ENCODE results near the gene SLC1A2.

The SLC1A2 gene

DNA sequence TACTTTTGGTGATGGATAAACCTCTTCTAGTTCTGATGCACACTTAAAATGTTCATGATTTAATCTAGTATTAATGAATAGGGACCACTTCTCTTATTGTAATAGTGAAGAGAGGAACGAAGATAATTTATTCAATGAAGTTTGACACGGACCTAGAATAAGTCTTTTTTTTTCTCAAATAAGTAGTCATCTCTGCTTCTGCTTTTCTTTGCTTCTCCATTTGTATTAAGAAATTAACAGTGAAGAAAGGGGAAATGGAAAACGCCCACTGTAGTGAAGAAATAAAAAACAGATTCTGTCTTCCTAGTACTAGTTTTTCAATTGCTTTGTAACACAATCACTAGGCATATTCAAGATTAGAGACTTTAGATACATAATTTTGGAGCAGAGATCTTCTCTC is 207.4 kb downstream of the SLC1A2 start:
- TF ChIP-seq CTCF (IDR thresholded peaks at IDR 0.05; ENCODE audit: borderline replicate concordance, insufficient read depth, low read depth, low read length): no peak
- H3K4me3 ChIP-seq (ENCODE audit: low read depth, low read length): no peak overlapping the region

DNA sequence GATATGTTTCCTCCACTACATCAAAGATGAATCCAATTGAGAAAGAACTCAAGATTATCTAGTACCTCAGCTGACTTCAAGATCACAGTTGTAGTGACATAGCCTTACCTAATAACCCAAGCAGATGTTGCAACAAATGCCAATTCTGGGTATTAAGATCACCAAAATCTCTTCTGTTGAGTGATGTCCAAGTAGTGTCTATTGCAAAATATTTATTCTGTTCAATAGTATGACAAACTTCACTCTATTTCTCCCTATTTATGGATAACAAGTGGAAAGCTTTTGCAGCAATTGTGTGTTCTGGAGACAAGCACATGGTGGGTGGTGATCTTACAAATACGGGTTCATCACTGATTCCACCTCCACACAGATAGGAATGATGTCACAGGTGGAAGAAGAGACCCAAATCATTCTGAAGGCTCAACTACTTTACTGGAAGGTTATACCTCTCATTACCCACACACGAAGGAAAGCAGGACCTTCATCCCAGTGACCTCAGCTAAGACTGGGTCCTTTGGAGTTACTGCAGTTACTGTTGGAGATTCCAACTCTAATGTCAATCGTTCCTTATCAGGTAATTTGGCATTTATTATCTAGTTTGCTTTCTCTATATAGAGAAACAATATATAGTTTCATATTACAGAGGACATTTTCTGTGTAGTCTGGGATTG is 208.3 kb downstream of the SLC1A2 start:
- H3K4me3 ChIP-seq (ENCODE audit: low read depth, low read length): no peak overlapping the region
- TF ChIP-seq CTCF (IDR thresholded peaks at IDR 0.05; ENCODE audit: borderline replicate concordance, insufficient read depth, low read depth, low read length): no peak

- TF ChIP-seq CTCF (IDR thresholded peaks at IDR 0.05; ENCODE audit: borderline replicate concordance, insufficient read depth, low read depth, low read length): no peak
- H3K4me3 ChIP-seq (ENCODE audit: low read depth, low read length): no peak overlapping the region
These were observed 210.6 kb downstream of the SLC1A2 start for GRCh38 chr11:35208795-35209194.

DNA sequence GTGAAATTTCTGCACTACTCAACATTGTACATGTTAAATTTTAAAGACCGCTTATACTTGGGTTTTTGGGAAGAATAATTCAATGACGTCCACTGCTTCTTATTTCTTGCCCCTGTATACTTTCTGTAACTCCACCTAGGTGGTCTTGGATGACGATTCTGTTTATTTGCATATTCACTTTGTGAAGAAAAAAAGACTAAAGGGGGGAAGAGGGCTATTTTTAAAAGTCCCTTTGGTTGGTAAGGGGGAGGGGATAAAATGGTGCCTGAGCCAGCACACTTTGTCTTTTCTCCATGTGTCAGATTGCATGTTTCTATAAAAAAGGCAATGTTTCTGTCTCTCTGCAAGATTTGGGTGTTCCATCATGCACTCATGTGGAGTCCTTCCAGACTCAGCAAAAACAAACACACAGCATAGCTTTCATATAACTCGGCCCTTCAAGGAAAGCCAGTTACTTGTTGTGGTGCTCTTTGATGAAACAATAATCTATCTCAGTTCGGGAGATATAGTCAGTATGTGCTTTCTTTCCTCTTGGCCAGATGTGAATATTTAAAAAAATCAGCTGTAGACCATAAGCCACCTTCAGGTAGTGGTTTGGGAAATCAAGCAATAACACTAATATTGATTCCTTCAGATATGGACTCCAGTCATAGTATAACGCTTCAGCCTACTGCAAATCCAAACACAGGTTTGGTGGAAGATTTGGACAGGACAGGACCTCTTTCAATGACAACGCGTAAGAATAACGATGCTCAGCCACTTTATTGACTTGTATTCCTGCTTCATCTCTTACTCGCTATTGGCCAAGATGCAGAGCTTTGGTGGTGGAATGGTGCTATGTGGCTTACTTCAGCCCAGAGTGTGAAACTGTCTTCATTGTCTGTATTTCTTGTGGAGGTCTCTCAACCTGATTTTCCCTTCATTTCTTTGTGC is 211.6 kb downstream of the SLC1A2 start:
- no peak for TF ChIP-seq CTCF (IDR thresholded peaks at IDR 0.05; ENCODE audit: borderline replicate concordance, insufficient read depth, low read depth, low read length)
- H3K4me3 ChIP-seq (ENCODE audit: low read depth, low read length): no peak overlapping the region

DNA sequence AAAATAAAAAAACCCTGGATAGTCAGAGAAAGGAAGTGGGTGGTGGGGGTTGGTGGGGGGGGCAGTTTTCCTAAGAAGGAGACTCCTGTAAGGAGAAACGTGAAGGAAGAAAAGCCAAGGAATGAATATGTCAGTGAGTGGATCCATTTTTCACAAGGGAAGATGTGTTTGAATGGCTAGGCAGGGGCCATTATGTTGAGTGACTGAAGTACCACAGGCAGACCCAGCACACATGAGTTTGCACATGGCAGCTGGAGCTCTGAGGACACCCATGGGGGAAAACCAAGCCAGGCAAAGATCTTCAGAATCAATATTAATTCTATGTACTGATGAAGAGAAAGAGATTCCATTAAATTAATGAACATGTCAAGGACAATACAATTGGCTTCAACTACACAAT is 212.7 kb downstream of the SLC1A2 start:
- no peak for TF ChIP-seq CTCF (IDR thresholded peaks at IDR 0.05; ENCODE audit: borderline replicate concordance, insufficient read depth, low read depth, low read length)
- no peak overlapping the region for H3K4me3 ChIP-seq (ENCODE audit: low read depth, low read length)

- H3K4me3 ChIP-seq (ENCODE audit: low read depth, low read length): no peak overlapping the region
- no peak for TF ChIP-seq CTCF (IDR thresholded peaks at IDR 0.05; ENCODE audit: borderline replicate concordance, insufficient read depth, low read depth, low read length)
These were observed 214.7 kb downstream of the SLC1A2 start for GRCh38 chr11:35204614-35205013.

All from GM12875 (cell line).